Tibial nerve (tissue), 3 donors: ENCODE data around the gene PARD6A.

Experiments
- CTCF ChIP-seq, 5 experiments: fragments of 200-600 bp in 3 of 5; fragments of 450-650 bp in 2 of 5; sonication (generic) in 3 of 5; IDR thresholded peaks; one replicate each; pipeline ENCODE4 v1.5.1; 2016 to 2019; ENCODE audit warnings: antibody characterized with exemption in 5 of 5, mild to moderate bottlenecking in 3 of 5, moderate library complexity in 2 of 5
- POLR2A ChIP-seq, 2 donors: fragments of 450-650 bp; IDR thresholded peaks; one replicate each; pipeline ENCODE4 v1.6.1; 2017; ENCODE audit warnings: antibody characterized with exemption in 2 of 2, mild to moderate bottlenecking in 2 of 2, moderate library complexity in 2 of 2

- TF ChIP-seq CTCF (IDR thresholded peaks at IDR 0.05) (no peak), POLR2A (IDR thresholded peaks at IDR 0.05) (no peak)
Observed at GRCh38 chr16:67657751-67658518, 2.8 kb upstream of the PARD6A start.
